ENCODE data around the gene CAMSAP2.

Gene CAMSAP2

GRCh38 chr1:200706111-200706814 is 32.4 kb upstream of the CAMSAP2 start:
- Histone ChIP-seq H3K4me2 (ENCODE audit: low read depth, low read length, poor library complexity, severe bottlenecking) (no peak overlapping the region), H3F3A (ENCODE audit: low read depth) (no peaks in the 10 kb centered on the region), H3K4me3 (ENCODE audit: low read length, poor library complexity, severe bottlenecking) (no peak overlapping the region), H3K9me2 (replicated peaks; ENCODE audit: low read depth, low read length) (no peaks in the 10 kb centered on the region), H3K79me2 (ENCODE audit: insufficient read depth, low read length) (no peaks in the 10 kb centered on the region), H3K4me1 (ENCODE audit: insufficient read depth, low read length, poor library complexity, severe bottlenecking) (peaks cover 4% of the 10 kb centered on the region), H3K9ac (ENCODE audit: low read depth, low read length, poor library complexity, severe bottlenecking) (no peak overlapping the region), H3K36me3 (ENCODE audit: insufficient read depth, low read length) (no peaks in the 10 kb centered on the region), H3K27me3 (ENCODE audit: insufficient read depth, low read length, poor library complexity, severe bottlenecking) (no peaks in the 10 kb centered on the region), H2AFZ (ENCODE audit: low read length) (no peak overlapping the region), H4K20me1 (ENCODE audit: insufficient read depth, low read length, poor library complexity, severe bottlenecking) (no peaks in the 10 kb centered on the region), H3K9me3 (ENCODE audit: insufficient read depth, low read depth, low read length) (no peaks in the 10 kb centered on the region)
- TF ChIP-seq EZH2phosphoT487 (IDR thresholded peaks at IDR 0.05; ENCODE audit: borderline replicate concordance) (no peak), CTCF (conservative IDR thresholded peaks at IDR 0.05; ENCODE audit: low read length) (no peak)

- Histone ChIP-seq H3K4me2 (ENCODE audit: low read depth, low read length, poor library complexity, severe bottlenecking) (no peak overlapping the region), H4K20me1 (ENCODE audit: insufficient read depth, low read length, poor library complexity, severe bottlenecking) (no peaks in the 10 kb centered on the region), H3K4me1 (ENCODE audit: insufficient read depth, low read length, poor library complexity, severe bottlenecking) (peaks cover 4% of the 10 kb centered on the region), H3K4me3 (ENCODE audit: low read length, poor library complexity, severe bottlenecking) (no peak overlapping the region), H3K36me3 (ENCODE audit: insufficient read depth, low read length) (no peaks in the 10 kb centered on the region), H3F3A (ENCODE audit: low read depth) (no peaks in the 10 kb centered on the region), H2AFZ (ENCODE audit: low read length) (no peak overlapping the region), H3K9ac (ENCODE audit: low read depth, low read length, poor library complexity, severe bottlenecking) (no peak overlapping the region), H3K27me3 (ENCODE audit: insufficient read depth, low read length, poor library complexity, severe bottlenecking) (no peaks in the 10 kb centered on the region), H3K79me2 (ENCODE audit: insufficient read depth, low read length) (no peaks in the 10 kb centered on the region), H3K9me2 (replicated peaks; ENCODE audit: low read depth, low read length) (no peaks in the 10 kb centered on the region), H3K9me3 (ENCODE audit: insufficient read depth, low read depth, low read length) (no peaks in the 10 kb centered on the region)
- TF ChIP-seq CTCF (conservative IDR thresholded peaks at IDR 0.05; ENCODE audit: low read length), result no peak
- TF ChIP-seq EZH2phosphoT487 (IDR thresholded peaks at IDR 0.05; ENCODE audit: borderline replicate concordance), result no peak
Measured at GRCh38 chr1:200707116-200707515, 31.6 kb upstream of the CAMSAP2 start.

- Histone ChIP-seq H3K4me3 (ENCODE audit: low read length, poor library complexity, severe bottlenecking) (no peak overlapping the region), H4K20me1 (ENCODE audit: insufficient read depth, low read length, poor library complexity, severe bottlenecking) (no peaks in the 10 kb centered on the region), H3K79me2 (ENCODE audit: insufficient read depth, low read length) (no peaks in the 10 kb centered on the region), H3K9me2 (replicated peaks; ENCODE audit: low read depth, low read length) (no peaks in the 10 kb centered on the region), H2AFZ (ENCODE audit: low read length) (no peak overlapping the region), H3K36me3 (ENCODE audit: insufficient read depth, low read length) (no peaks in the 10 kb centered on the region), H3K9me3 (ENCODE audit: insufficient read depth, low read depth, low read length) (no peaks in the 10 kb centered on the region), H3K27me3 (ENCODE audit: insufficient read depth, low read length, poor library complexity, severe bottlenecking) (no peaks in the 10 kb centered on the region), H3K9ac (ENCODE audit: low read depth, low read length, poor library complexity, severe bottlenecking) (no peak overlapping the region), H3K4me2 (ENCODE audit: low read depth, low read length, poor library complexity, severe bottlenecking) (no peak overlapping the region), H3K4me1 (ENCODE audit: insufficient read depth, low read length, poor library complexity, severe bottlenecking) (peaks cover 4% of the 10 kb centered on the region), H3F3A (ENCODE audit: low read depth) (no peaks in the 10 kb centered on the region)
- TF ChIP-seq CTCF (conservative IDR thresholded peaks at IDR 0.05; ENCODE audit: low read length) (no peak), EZH2phosphoT487 (IDR thresholded peaks at IDR 0.05; ENCODE audit: borderline replicate concordance) (no peak)
Measured at GRCh38 chr1:200708161-200708560, 30.5 kb upstream of the CAMSAP2 start.

Data from Loucy (cell line).